HG03342 (cell line): ENCODE measurements around the gene PRKCH.
"Not testable (repeated sequence)": the region's sequence is repeated elsewhere in the genome, so short reads cannot be mapped to it uniquely, and the experiment has no call there.

Experiments used
- ATAC-seq: cut with Tn5 transposase; IDR thresholded peaks from one replicate; pipeline ENCODE4 v1.9.1; 2021; ENCODE audit warnings: mild to moderate bottlenecking, moderate library complexity; ENCODE audit not compliant: unreplicated experiment

Gene PRKCH

GRCh38 chr14:61387076-61387475, 65.7 kb downstream of the PRKCH start:
- no peak for ATAC-seq

- peak; percentile 53 for ATAC-seq
These were observed 67.0 kb downstream of the PRKCH start for GRCh38 chr14:61388173-61388975.

- no peak for ATAC-seq
These were observed 67.7 kb downstream of the PRKCH start for GRCh38 chr14:61388976-61389576.

DNA sequence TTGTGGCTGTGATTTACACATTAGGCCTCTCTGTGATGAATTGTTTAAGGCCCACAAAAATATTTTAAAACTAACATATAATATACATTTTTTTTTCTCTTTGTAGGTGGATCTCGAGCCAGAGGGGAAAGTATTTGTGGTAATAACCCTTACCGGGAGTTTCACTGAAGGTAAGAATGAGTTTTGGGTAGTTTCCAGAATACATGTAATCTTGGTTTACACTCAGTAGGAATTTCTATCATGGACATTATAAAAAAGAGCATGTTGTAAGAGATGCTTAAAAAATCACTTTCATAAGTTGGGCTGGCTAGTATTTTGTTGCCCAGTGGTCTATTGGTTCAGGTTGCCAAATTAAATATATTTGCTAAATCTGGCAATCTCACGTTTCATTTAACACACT, 69.7 kb downstream of the PRKCH start:
- no peak for ATAC-seq

DNA sequence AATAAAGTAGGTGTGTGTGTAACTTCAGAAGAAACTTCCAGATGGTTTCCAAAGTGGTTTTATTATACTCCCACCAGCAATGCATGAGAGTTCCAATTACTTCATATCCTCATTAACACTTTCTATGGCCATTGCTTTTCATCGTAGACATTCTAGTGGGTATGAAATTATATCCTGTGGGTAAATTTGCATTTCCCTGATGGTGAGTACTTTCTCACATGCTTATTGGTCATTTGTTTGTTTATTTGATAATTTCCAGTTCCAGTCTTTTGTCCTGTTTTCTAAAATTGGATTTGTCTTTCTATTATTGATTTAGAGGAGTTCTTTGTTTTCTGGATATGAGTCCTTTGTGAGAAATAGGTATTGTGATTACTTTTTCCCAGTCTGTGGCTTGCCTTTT, 70.9 kb downstream of the PRKCH start:
- no peak for ATAC-seq

DNA sequence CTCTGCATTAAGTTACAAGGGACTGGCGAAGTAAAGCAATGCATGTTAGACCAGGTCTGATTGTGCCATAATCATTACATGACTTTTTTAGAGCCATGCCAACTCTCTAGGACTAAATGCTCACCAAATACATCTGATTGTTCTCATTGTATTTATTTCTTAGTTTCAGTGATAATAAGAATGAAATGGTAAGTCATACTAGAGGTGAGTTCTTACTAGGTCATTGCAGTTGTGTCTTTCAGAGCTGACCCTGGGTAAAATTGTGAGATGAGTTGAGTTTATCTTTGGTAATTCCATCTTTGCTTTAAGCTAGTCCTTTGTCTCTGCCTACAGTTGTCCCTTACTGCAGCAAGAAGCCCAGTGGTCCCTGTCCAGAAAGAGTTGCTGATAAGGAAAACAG, 73.2 kb downstream of the PRKCH start:
- ATAC-seq, result no peak

DNA sequence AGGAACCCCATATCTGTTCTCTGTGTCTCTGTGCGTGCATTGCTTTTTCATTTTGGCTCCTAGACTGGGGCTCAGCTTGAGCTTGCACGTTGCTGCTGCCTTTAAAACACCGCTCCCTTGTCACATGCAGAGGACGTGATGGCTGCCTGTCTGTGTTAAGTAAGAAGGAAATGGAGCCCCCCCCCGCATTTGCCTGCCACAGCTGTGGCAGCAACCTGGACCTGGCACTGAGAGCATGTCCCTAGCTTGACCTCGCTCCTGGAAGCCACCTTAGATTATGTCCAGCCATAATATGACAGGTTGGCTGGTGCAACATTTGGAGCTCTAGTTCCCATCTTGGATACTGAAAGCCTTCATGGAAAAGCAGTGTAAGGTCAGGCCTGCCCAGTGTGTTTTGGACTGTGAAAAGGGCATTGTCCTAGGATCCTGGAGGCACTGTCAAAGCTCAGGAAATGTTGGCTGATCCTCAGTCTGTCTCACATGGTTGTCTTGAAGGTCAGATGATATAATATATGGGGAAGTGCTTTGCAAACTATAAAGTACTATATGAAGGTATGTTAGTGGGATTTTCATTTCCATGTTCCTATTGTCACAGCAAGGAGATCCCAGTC, 73.8 kb downstream of the PRKCH start:
- no peak for ATAC-seq

DNA sequence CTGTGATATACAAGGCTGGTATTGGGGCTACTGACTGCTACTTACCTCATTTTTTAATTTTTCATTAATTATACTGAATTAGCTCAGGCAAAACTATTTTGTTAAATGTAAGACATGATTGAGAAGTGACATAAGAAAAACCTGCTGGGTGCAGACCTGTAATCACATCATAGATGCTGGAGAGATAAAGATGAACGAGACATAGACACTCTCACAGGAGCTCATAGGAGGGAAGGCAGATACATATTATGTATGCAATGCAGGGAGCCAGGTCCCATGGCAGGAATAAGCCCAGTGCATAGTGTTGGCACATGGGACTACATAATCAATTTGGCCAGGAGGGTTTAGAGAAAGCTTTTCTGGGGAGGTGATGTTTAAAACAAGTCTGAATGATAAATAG, 74.9 kb downstream of the PRKCH start:
- no peak for ATAC-seq

DNA sequence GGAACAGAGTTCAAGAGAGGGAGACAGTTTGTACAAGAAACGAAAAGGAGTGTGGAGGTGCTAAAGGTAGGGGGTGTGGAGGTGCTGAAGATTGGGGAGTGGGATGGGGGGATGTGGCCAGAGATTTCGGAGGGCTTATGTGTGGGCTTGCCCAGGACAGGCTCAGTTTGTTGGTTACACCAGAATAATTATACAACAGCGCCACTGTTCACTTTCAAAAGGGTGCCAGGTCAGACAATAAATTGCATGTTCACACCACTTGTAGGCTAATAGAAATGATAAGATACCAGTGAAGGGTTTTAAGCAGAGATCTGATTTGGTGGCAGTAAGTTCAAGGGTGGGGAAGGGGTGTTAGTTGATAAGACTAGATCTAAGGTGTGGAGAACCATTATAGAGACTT, 75.3 kb downstream of the PRKCH start:
- no peak for ATAC-seq

DNA sequence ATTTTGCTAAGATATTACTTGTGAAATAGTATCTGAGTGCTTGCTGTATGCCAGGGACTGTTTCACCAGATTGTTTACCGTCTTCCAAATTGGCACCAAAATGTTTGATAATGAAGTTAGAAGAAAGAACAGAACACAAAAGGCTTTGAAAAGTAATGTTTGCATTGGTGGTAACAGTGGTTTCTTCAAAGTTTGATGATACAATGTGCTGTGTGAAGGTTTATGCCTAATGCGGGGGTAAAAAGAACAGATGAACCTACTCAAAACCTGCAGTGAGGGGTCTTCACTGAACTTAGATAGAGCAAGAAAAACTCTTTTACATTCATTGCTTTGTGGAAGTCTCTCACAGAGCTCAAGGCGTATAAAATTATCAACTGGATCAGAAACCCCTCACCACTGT, 76.2 kb downstream of the PRKCH start:
- ATAC-seq, result no peak

GRCh38 chr14:61398221-61398620, 76.8 kb downstream of the PRKCH start:
- ATAC-seq, result no peak

DNA sequence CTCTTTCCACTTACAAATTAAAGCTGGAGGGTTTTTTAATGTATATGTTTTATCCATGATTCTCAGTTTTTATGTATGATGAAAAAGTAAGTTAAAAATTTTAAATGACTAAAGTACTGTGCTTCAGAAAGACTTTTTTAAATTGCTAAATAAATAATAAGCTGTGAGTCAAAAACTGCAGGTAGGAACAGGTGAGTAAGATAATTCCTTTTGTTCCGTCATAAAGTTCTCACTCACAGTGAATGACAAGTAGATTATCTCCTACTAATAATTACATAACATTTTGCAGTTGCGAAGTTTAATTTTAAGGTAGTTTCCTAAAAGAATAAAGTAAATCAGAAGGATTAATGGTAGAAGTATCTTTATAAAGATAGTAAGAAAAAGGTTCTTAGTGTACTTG, 78.0 kb downstream of the PRKCH start:
- no peak for ATAC-seq

GRCh38 chr14:61401461-61401860, 80.1 kb downstream of the PRKCH start:
- ATAC-seq, result no peak

DNA sequence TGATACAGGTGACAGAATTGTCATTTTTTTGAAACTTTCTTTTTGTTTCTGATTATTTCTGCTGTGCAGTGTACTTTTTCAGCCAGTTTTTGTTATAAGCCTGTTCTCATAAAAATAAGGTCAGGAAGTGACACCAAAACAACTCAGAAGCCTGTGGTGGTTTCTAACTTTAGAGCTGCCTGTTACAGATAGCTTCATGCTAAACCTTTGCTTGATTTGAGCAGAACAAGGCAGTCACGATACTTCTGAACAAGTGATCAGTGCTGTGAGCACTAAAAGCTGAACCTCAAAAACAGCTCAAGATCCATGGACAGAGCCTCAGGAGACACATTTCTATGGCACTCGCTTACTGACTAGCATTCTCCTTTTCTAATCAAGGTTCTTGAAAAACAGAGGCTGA, 82.0 kb downstream of the PRKCH start:
- ATAC-seq, result no peak

DNA sequence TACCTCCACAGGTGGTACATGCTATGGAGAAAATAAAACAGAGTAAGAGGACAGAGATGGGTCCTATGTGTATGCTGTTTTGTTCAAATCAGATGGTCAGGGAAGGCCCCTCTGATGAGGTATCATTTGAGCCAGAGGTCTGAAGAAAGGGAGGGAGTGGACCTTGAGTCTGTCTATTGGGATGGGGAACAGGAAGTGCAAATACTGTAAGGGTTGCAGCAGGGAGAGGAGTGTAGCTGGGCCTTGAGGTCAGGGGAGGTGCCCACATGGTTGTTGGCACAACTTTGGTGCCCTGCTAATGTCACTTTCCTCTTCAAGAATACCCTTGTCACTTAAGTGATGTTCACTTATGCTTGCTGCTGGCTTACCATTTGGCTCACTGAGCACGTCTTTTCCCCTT, 83.3 kb downstream of the PRKCH start:
- ATAC-seq, result no peak

GRCh38 chr14:61406198-61406597, 84.8 kb downstream of the PRKCH start:
- no peak for ATAC-seq

- no peak for ATAC-seq
These were observed 85.3 kb downstream of the PRKCH start for GRCh38 chr14:61406675-61407074.

DNA sequence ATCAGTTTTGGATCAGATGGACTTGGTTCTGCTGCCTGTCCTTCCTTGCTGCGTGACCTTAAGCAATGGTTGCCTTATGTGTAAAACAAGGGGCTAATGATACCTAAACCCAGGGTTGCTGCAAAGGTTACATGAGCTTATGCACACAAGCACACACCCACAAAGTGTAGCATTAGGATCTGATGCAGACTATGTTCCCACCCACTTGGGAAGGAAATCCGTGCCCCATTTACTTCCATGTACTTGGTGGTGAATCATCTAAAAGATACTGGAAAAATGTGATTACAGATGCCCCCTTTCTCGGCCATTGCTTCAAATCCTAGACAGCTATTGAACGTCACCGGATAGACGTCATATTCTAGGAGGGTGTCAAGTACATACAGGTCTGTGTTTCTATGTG, 87.1 kb downstream of the PRKCH start:
- ATAC-seq, result no peak

DNA sequence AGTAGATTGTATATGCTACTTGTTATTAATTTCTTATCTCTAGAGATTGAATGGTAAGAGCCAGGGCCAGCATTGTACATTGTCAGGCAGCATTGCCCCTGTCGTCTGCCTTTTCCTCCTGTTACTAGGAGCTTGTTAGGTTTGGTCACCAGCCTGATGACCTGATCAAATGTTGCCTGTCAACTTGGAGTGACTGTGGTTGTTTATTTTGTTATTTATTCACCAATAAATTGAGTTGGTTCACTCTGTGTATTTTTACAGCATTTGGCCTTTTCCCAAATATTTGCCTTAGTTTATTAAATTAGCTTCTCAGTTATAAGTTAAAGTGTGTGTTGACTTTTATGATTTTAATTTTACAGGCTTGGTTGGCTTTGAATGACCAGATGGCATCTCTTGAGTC, 88.4 kb downstream of the PRKCH start:
- ATAC-seq, result no peak

GRCh38 chr14:61415934-61416333, 94.6 kb downstream of the PRKCH start:
- ATAC-seq, result not testable (repeated sequence)

GRCh38 chr14:61416591-61416990, 95.2 kb downstream of the PRKCH start:
- ATAC-seq, result no peak

DNA sequence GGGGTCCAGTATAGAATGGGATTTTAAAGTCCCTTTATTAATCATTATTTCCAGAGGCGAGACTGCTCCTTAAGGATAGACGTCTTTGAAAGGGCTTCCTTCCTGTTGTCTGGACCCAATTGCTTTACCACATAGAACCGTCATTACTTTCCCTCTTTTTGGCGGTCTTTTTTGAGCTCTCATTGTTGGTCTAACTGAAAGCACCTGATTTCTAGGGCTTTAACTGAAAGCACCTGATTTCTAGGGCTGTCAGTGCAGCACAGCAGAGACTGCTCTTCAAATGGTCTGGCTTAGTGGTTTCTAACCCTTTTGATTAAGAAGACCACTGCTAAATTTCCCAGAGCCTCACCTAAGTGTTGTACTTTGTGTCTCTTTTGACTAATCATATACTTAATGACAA, 95.8 kb downstream of the PRKCH start:
- no peak for ATAC-seq
